CD4-positive, alpha-beta T cell (primary cell): ENCODE measurements around the gene CMTM4. TPM values are rescaled to one million over a fixed set of nuclear protein-coding genes. Genes with fewer than 3 reads are reported as not detected.

Experiments used
- ATAC-seq: fragments of 200-7000 bp; cut with Tn5 transposase; one replicate; pipeline ENCODE4 v1.10.0; 2022; ENCODE audit warnings: mild to moderate bottlenecking; ENCODE audit not compliant: poor library complexity
- CTCF ChIA-PET: fragments of 350-600 bp; sonication (Branson Sonifier 250); formaldehyde crosslinking; loops from one replicate; lab custom pipeline; 2021; ENCODE audit warnings: antibody characterized with exemption, inconsistent platforms; lab: Charles Lee
- POLR2A ChIA-PET: fragments of 350-600 bp; sonication (Branson Sonifier 250); formaldehyde crosslinking; loops from one replicate; lab custom pipeline; 2021; ENCODE audit warnings: antibody characterized with exemption, inconsistent platforms; lab: Charles Lee
- DNase-seq, 14 experiments: peaks; one replicate each; pipeline ENCODE4 v3.0.0-alpha.2; 2013 to 2020; ENCODE audit warnings: mixed read lengths in 2 of 14
- H3K27ac ChIP-seq, 2 donors: one replicate each; pipeline versions ENCODE4 v1.5.1 to v1.7.0; 2013; ENCODE audit warnings: low read length in 2 of 2, low read depth in 1 of 2, mild to moderate bottlenecking in 1 of 2
- H3K27me3 ChIP-seq, 2 experiments: 1 replicate in 1 of 2; 2 replicates in 1 of 2; pipeline versions ENCODE4 v1.6.1 to v1.7.0; 2013; ENCODE audit warnings: low read length in 2 of 2, control low read depth in 1 of 2, mild to moderate bottlenecking in 1 of 2, moderate library complexity in 1 of 2; ENCODE audit not compliant: insufficient read depth in 2 of 2, control insufficient read depth in 1 of 2
- H3K36me3 ChIP-seq: one replicate; pipeline ENCODE4 v1.6.1; 2013; ENCODE audit warnings: low read length, control low read depth; ENCODE audit not compliant: insufficient read depth
- H3K4me1 ChIP-seq: one replicate; pipeline ENCODE4 v1.6.1; 2013; ENCODE audit warnings: low read length, control low read depth; ENCODE audit not compliant: insufficient read depth
- H3K4me3 ChIP-seq: one replicate; pipeline ENCODE4 v1.5.1; 2013; ENCODE audit warnings: mild to moderate bottlenecking, low read length, moderate library complexity
- H3K9me3 ChIP-seq, 2 experiments: 1 replicate in 1 of 2; 2 replicates in 1 of 2; pipeline versions ENCODE4 v1.6.1 to v1.7.0; 2013; ENCODE audit warnings: low read length in 2 of 2, mild to moderate bottlenecking in 2 of 2, control low read depth in 1 of 2, moderate library complexity in 1 of 2; ENCODE audit not compliant: control insufficient read depth in 1 of 2, insufficient read depth in 1 of 2
- H3K27ac Mint-ChIP-seq: one replicate; pipeline ENCODE4 v1.8.0; 2020; ENCODE audit warnings: mixed read lengths
- H3K27me3 Mint-ChIP-seq: one replicate; pipeline ENCODE4 v1.8.0; 2021; ENCODE audit warnings: mixed read lengths
- H3K36me3 Mint-ChIP-seq: one replicate; pipeline ENCODE4 v1.8.0; 2021; ENCODE audit warnings: low read depth, mixed read lengths
- H3K4me1 Mint-ChIP-seq: one replicate; pipeline ENCODE4 v1.8.0; 2021; ENCODE audit warnings: low read depth, mixed read lengths
- H3K4me3 Mint-ChIP-seq: one replicate; pipeline ENCODE4 v1.8.0; 2020; ENCODE audit warnings: mild to moderate bottlenecking, mixed read lengths
- H3K9me3 Mint-ChIP-seq: one replicate; pipeline ENCODE4 v1.8.0; 2020; ENCODE audit warnings: mixed read lengths
- CTCF ChIP-seq: fragments of 200-600 bp; IDR thresholded peaks from one replicate; pipeline ENCODE4 v1.8.0; 2022; ENCODE audit warnings: antibody characterized with exemption, mild to moderate bottlenecking
- intact Hi-C, 2 experiments: fragments of 100-400 bp; cut with DNase I in 1 of 2; cut with micrococcal nuclease in 1 of 2; formaldehyde crosslinking; loops; one replicate each; pipeline versions ENCODE4 v1.15.1 to v1.9.0; 2023 to 2025; cut with DNase I, micrococcal nuclease
- total RNA-seq, 174 experiments: library from RNA in 2 of 174; stranded (reverse) in 2 of 174; gene quantifications; one replicate each; pipeline ENCODE4 v1.2.3 and lab custom pipeline; 2021 to 2026

CMTM4 gene
- total RNA-seq, 2 experiments from 2014 or later = 1.1 to 1.6 TPM

- Histone ChIP-seq H3K27me3 (no peaks in the 10 kb centered on the region), H3K36me3 (peaks cover 4% of the 10 kb centered on the region), H3K9me3 (peaks cover 0 to 8% of the 10 kb centered on the region in 2 experiments), H3K4me1 (no peaks in the 10 kb centered on the region), H3K4me3 (no peak overlapping the region), H3K27ac (no peak overlapping the region)
- CTCF ChIA-PET = no interaction called here
- TF ChIP-seq CTCF = no peak
- Mint-ChIP-seq H3K27ac (no peak overlapping the region), H3K9me3 (no peaks in the 10 kb centered on the region), H3K4me1 (no peaks in the 10 kb centered on the region), H3K27me3 (peaks cover 10% of the 10 kb centered on the region), H3K4me3 (no peak overlapping the region), H3K36me3 (peaks cover under 1% of the 10 kb centered on the region)
- POLR2A ChIA-PET = no interaction called here
- no peak for DNase-seq
- intact Hi-C loops = no loop called here
- ATAC-seq = no peak
These were observed 17.5 kb upstream of the CMTM4 start for GRCh38 chr16:66714062-66714461.

- Mint-ChIP-seq H3K36me3 (no peaks in the 10 kb centered on the region), H3K27ac (no peak overlapping the region), H3K9me3 (no peaks in the 10 kb centered on the region), H3K4me3 (no peak overlapping the region), H3K27me3 (peaks cover 15% of the 10 kb centered on the region), H3K4me1 (no peaks in the 10 kb centered on the region)
- no peak for TF ChIP-seq CTCF
- CTCF ChIA-PET = interaction anchor here (1.2 kb wide), 1 partner anchor 104 kb away, joined by 3 read pairs; no protein-coding TSS in a partner anchor
- Histone ChIP-seq H3K4me3 (no peak overlapping the region), H3K27me3 (no peaks in the 10 kb centered on the region), H3K4me1 (no peaks in the 10 kb centered on the region), H3K36me3 (no peaks in the 10 kb centered on the region), H3K9me3 (peaks cover 0 to 8% of the 10 kb centered on the region in 2 experiments), H3K27ac (no peak overlapping the region)
- POLR2A ChIA-PET = interaction anchor here (0.7 kb wide), 1 partner anchor 16 kb away, joined by 3 read pairs; no protein-coding TSS in a partner anchor
- intact Hi-C loops = no loop called here
- no peak for ATAC-seq
- no peak for DNase-seq
These were observed 16.5 kb upstream of the CMTM4 start for GRCh38 chr16:66713076-66713475.

DNA sequence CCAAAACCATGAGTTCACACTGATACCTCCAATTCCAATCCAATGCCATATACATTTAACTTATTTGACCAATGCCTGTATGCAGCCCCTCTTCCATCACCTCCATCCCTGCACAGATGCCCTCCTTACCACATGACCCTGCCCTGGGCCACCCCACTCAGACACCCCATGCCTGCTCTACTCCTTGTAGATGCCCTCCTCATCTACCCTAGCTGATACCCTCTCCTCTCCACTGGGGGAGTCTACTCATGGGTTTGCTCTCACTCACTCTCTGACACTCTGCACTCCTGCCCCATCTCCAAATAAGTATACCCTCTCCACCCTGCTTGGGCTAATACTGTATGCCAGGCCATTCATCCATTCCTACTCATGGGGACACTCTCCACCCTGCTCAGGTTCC is 16.0 kb upstream of the CMTM4 start:
- ChIA-PET POLR2A (interaction anchor here (0.7 kb wide), 1 partner anchor 15 kb away, joined by 3 read pairs; no protein-coding TSS in a partner anchor), CTCF (interaction anchor here (1.2 kb wide), 1 partner anchor 104 kb away, joined by 3 read pairs; no protein-coding TSS in a partner anchor)
- Histone ChIP-seq H3K27me3 (no peaks in the 10 kb centered on the region), H3K4me1 (no peaks in the 10 kb centered on the region), H3K4me3 (no peak overlapping the region), H3K36me3 (no peaks in the 10 kb centered on the region), H3K27ac (no peak overlapping the region), H3K9me3 (peaks cover 0 to 8% of the 10 kb centered on the region in 2 experiments)
- Mint-ChIP-seq H3K36me3 (no peaks in the 10 kb centered on the region), H3K9me3 (no peaks in the 10 kb centered on the region), H3K27ac (no peak overlapping the region), H3K4me3 (no peak overlapping the region), H3K27me3 (peaks cover 15% of the 10 kb centered on the region), H3K4me1 (no peaks in the 10 kb centered on the region)
- intact Hi-C loops = no loop called here
- ATAC-seq = no peak
- no peak for DNase-seq
- no peak for TF ChIP-seq CTCF
